Measurements from ENCODE around the gene C11orf24.

GRCh38 chr11:68242616-68243015 is 29.2 kb downstream of the C11orf24 start:
- TF ChIP-seq EZH2 (IDR thresholded peaks at IDR 0.05) (no peak), POLR2AphosphoS5 (IDR thresholded peaks at IDR 0.05; ENCODE audit: borderline replicate concordance, low read depth, low read length) (no peak)

All from SK-N-MC (cell line).